SU-DHL-6 (cell line): ENCODE results near the gene GPD1.
A peak's percentile ranks its signal among the peaks of the same experiment; 100 is the strongest.

Experiments used
- H2AFZ ChIP-seq: fragments of 200-600 bp; sonication (generic); 2 replicates; pipeline ENCODE4 v1.6.1; 2014; ENCODE audit warnings: low read depth, mild to moderate bottlenecking, moderate library complexity, mixed read lengths, antibody characterized with exemption, low read length; ENCODE audit not compliant: severe bottlenecking
- H3F3A ChIP-seq: fragments of 200-600 bp; shearing (Covaris generic); 2 replicates; pipeline ENCODE4 v1.6.0; 2016; ENCODE audit warnings: antibody characterized with exemption, mild to moderate bottlenecking; ENCODE audit not compliant: insufficient read depth
- H3K27ac ChIP-seq: fragments of 200-600 bp; sonication (generic); 2 replicates; pipeline ENCODE4 v1.5.1; 2016; ENCODE audit warnings: low read depth, mild to moderate bottlenecking, low read length, moderate library complexity, mixed read lengths
- H3K27me3 ChIP-seq: fragments of 200-600 bp; sonication (generic), shearing (Covaris generic); 2 replicates; pipeline ENCODE4 v1.6.0; 2014; ENCODE audit warnings: mild to moderate bottlenecking, low read length
- H3K36me3 ChIP-seq: fragments of 200-600 bp; sonication (generic); 2 replicates; pipeline ENCODE4 v1.6.1; 2014; ENCODE audit warnings: mild to moderate bottlenecking, low read length, mixed read lengths
- H3K4me2 ChIP-seq: fragments of 300-600, 200-600 bp; shearing (Covaris generic), sonication (generic); 2 replicates; pipeline ENCODE4 v1.6.0; 2014; ENCODE audit warnings: low read length, low read depth, mild to moderate bottlenecking; ENCODE audit not compliant: poor library complexity, severe bottlenecking
- H3K4me3 ChIP-seq: fragments of 200-600 bp; sonication (generic); 2 replicates; pipeline ENCODE4 v1.5.1; 2014; ENCODE audit warnings: antibody characterized with exemption, low read length, mild to moderate bottlenecking, mixed read lengths; ENCODE audit not compliant: insufficient read depth, poor library complexity, severe bottlenecking
- H3K79me2 ChIP-seq: fragments of 200-600 bp; sonication (generic); 2 replicates; pipeline ENCODE4 v1.6.1; 2014; ENCODE audit warnings: mild to moderate bottlenecking, low read length, moderate library complexity; ENCODE audit not compliant: insufficient read depth
- H3K9ac ChIP-seq: fragments of 200-600 bp; sonication (generic); 2 replicates; pipeline ENCODE4 v1.7.0; 2014; ENCODE audit warnings: mild to moderate bottlenecking, low read length
- H3K9me2 ChIP-seq: fragments of 200-600 bp; sonication (generic); replicated peaks from 2 replicates; pipeline ENCODE4 v1.6.1; 2014; ENCODE audit warnings: low read length; ENCODE audit not compliant: insufficient read depth
- H3K9me3 ChIP-seq: fragments of 200-600 bp; sonication (generic); 2 replicates; pipeline ENCODE4 v1.6.1; 2014; ENCODE audit warnings: low read length, mixed read lengths; ENCODE audit not compliant: insufficient read depth
- H4K20me1 ChIP-seq: fragments of 200-600 bp; sonication (generic); 2 replicates; pipeline ENCODE4 v1.6.1; 2014; ENCODE audit warnings: low read depth, mild to moderate bottlenecking, antibody characterized with exemption, low read length, moderate library complexity, mixed read lengths
- EZH2phosphoT487 ChIP-seq: fragments of 200-600 bp; sonication (generic), shearing (Covaris generic); conservative IDR thresholded peaks from 2 replicates; pipeline ENCODE4 v1.6.1; 2018; ENCODE audit warnings: mild to moderate bottlenecking, antibody characterized with exemption, low read length, moderate library complexity, mixed read lengths
- TF ChIP-seq, protein P1 (sequence below): fragments of 200-600 bp; sonication (generic); IDR thresholded peaks from one replicate; pipeline ENCODE4 v1.5.1; 2017; ENCODE audit warnings: antibody characterized with exemption, mild to moderate bottlenecking, low read length, moderate library complexity; ENCODE audit not compliant: insufficient read depth, poor library complexity, severe bottlenecking

GPD1 gene

DNA sequence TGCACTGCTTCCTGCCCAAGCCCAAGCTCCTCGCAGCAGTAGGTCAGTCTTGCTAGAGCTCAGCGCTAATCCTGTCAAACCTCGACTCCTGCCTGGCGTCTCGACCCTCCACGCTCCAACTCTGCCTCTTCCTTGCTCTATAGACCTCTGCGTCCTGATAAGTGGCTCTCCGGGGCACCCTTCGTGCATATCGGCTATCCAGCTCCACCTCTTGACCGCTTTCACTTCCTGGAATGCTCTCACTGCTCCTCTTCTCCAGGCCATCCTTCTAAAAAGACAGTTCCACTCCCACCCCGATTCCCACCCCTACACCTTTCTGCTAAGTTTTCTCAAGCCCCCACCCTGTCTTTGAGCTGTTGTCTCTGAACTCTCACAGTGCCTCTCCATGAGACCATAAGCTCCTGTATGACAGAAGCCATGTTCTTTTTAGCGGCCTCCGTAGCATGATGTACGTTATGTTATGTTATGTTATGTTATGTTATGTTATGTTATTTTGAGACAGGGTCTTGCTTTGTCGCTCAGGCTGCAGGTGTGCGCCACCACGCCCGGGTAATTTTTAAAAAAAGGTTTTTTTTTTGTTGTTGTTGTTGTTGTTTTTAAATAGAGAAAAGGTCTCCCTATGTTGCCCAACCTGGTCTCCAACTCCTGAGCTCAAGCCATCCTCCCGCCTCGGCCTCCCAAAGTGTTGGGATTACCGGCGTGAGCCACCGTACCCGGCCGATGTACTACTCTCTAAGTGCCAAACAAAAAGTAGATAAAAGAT is 8.8 kb downstream of the GPD1 start:
- Histone ChIP-seq H3K9ac (peak overlapping the region; percentile 71), H3K9me2 (no peaks in the 10 kb centered on the region), H3K27me3 (no peaks in the 10 kb centered on the region), H3F3A (no peaks in the 10 kb centered on the region), H3K4me2 (peak overlapping the region; percentile 67), H2AFZ (peak overlapping the region; percentile 1), H4K20me1 (no peaks in the 10 kb centered on the region), H3K27ac (peak overlapping the region; percentile 53), H3K4me3 (peak overlapping the region; percentile 59), H3K9me3 (no peaks in the 10 kb centered on the region), H3K79me2 (peaks cover 51% of the 10 kb centered on the region), H3K36me3 (no peaks in the 10 kb centered on the region)
- TF ChIP-seq EZH2phosphoT487: no peak
- TF ChIP-seq, protein P1, sequence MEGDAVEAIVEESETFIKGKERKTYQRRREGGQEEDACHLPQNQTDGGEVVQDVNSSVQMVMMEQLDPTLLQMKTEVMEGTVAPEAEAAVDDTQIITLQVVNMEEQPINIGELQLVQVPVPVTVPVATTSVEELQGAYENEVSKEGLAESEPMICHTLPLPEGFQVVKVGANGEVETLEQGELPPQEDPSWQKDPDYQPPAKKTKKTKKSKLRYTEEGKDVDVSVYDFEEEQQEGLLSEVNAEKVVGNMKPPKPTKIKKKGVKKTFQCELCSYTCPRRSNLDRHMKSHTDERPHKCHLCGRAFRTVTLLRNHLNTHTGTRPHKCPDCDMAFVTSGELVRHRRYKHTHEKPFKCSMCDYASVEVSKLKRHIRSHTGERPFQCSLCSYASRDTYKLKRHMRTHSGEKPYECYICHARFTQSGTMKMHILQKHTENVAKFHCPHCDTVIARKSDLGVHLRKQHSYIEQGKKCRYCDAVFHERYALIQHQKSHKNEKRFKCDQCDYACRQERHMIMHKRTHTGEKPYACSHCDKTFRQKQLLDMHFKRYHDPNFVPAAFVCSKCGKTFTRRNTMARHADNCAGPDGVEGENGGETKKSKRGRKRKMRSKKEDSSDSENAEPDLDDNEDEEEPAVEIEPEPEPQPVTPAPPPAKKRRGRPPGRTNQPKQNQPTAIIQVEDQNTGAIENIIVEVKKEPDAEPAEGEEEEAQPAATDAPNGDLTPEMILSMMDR: no peak

DNA sequence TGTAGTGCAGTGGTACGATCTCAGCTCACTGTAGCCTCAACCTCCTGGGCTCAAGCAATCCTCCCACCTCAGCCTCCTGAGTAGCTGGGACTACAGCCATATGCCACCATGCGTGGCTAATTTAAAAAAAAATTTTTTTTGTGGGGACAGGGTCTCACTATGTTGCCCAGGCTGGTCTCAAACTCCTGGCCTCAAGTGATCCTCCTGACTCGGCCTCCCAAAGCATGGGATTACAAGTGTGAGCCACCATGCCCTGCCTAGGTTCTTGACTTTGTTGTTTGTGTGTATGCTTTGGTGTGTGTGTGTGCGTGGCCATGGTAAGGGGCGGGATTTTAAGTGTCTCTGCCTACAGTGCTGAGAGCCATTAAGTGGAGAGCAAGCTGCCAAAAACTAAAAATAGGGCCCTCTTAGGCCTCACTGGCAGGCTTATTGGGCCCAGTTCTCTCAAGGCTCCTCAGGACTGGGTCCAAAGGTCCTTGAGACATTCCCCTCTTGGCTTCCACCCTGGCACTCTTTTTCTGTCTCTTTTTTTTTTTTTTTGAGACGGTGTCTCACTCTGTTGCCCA is 13.3 kb downstream of the GPD1 start:
- no peak overlapping the region for H3K9ac ChIP-seq
- no peaks in the 10 kb centered on the region for H3F3A ChIP-seq
- no peak for TF ChIP-seq EZH2phosphoT487
- TF ChIP-seq, protein P1: no peak
- H3K79me2 ChIP-seq: peaks cover 59% of the 10 kb centered on the region
- H2AFZ ChIP-seq: no peak overlapping the region
- H3K9me2 ChIP-seq: no peaks in the 10 kb centered on the region
- no peak overlapping the region for H3K4me2 ChIP-seq
- no peaks in the 10 kb centered on the region for H3K36me3 ChIP-seq
- no peak overlapping the region for H3K27ac ChIP-seq
- no peaks in the 10 kb centered on the region for H3K27me3 ChIP-seq
- H3K4me3 ChIP-seq: no peak overlapping the region
- no peaks in the 10 kb centered on the region for H3K9me3 ChIP-seq
- no peaks in the 10 kb centered on the region for H4K20me1 ChIP-seq

DNA sequence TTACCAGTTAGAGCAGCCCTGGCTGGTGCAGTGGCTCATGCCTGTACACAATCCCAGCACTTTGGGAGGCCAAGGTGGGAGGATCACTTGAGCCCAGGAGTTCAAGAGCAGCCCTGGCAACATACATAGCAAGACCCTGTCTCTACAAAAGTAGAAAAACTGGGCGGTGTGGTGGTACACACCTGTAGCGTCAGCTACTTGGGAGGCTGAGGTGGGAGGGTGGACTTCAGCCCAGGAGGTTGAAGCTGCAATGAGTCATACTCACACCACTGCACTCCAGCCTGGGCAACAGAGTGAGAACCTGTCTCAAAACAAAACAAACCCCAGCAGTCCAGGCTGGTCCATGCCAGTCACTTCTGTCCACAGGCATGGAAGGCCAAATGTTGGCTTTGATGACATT is 15.6 kb downstream of the GPD1 start:
- no peak overlapping the region for H3K4me3 ChIP-seq
- no peak overlapping the region for H2AFZ ChIP-seq
- H3K79me2 ChIP-seq: peaks cover 38% of the 10 kb centered on the region
- H4K20me1 ChIP-seq: no peaks in the 10 kb centered on the region
- H3K36me3 ChIP-seq: no peaks in the 10 kb centered on the region
- no peaks in the 10 kb centered on the region for H3K9me3 ChIP-seq
- no peaks in the 10 kb centered on the region for H3K27me3 ChIP-seq
- H3K27ac ChIP-seq: no peak overlapping the region
- H3K9ac ChIP-seq: no peak overlapping the region
- TF ChIP-seq, protein P1: no peak
- no peak for TF ChIP-seq EZH2phosphoT487
- no peaks in the 10 kb centered on the region for H3K9me2 ChIP-seq
- H3F3A ChIP-seq: no peaks in the 10 kb centered on the region
- no peak overlapping the region for H3K4me2 ChIP-seq
